Measurements from ENCODE around the gene FFAR1. TPM values are rescaled to one million over a fixed set of nuclear protein-coding genes. Genes with fewer than 3 reads are reported as not detected.

The FFAR1 gene
- total and polyA plus RNA-seq, 2 of the 8 experiments (the other 6 are each of a cell fraction or from before 2014, with no cell fraction given), result not detected

- H4K5ac ChIP-seq (ENCODE audit: insufficient read length, low read depth, low read length), result no peak overlapping the region
- no peak overlapping the region for H3K23ac ChIP-seq (ENCODE audit: insufficient read length)
- H2AFZ ChIP-seq (ENCODE audit: low read length), result no peak overlapping the region
- no peaks in the 10 kb centered on the region for H3K79me2 ChIP-seq (ENCODE audit: control insufficient read depth in 1 of 2, insufficient read depth in 2 of 2, low read length in 2 of 2)
- no peaks in the 10 kb centered on the region for H3K9me3 ChIP-seq (ENCODE audit: insufficient read depth in 2 of 2, low read depth in 1 of 2, low read length in 1 of 2)
- no peaks in the 10 kb centered on the region for H3K23me2 ChIP-seq (ENCODE audit: low read depth, low read length)
- H3K27ac ChIP-seq (ENCODE audit: low read depth, low read length), result no peak overlapping the region
- no peak overlapping the region for H4K8ac ChIP-seq (ENCODE audit: extremely low read depth, insufficient read depth, low read length)
- no peak overlapping the region for H2AK5ac ChIP-seq (ENCODE audit: low read depth, low read length)
- DNase-seq (ENCODE audit: low read depth in 1 of 2, low spot score in 2 of 2) (no peak), FAIRE-seq (no peak)
- H2BK12ac ChIP-seq (ENCODE audit: low read depth, low read length), result no peak overlapping the region
- H4K20me1 ChIP-seq (replicated peaks in 1 of 2; ENCODE audit: control insufficient read depth in 1 of 2, insufficient read depth in 2 of 2, low read length in 2 of 2), result no peaks in the 10 kb centered on the region
- H3K18ac ChIP-seq (ENCODE audit: extremely low read depth, low read length), result no peak overlapping the region
- ChIA-PET CTCF (ENCODE audit: partially characterized antibody) (interaction anchor here (0.6 to 3.3 kb wide), 10 partner anchors 8 to 283 kb away, joined by 3 to 20 read pairs (median 4); partner anchors contain the start of gene FFAR3), POLR2A (ENCODE audit: partially characterized antibody) (no interaction called here)
- no peaks in the 10 kb centered on the region; a peak in 1 of 7 replicates for H3K4me1 ChIP-seq (replicated peaks in 1 of 4; ENCODE audit: control insufficient read depth in 3 of 4, insufficient read depth in 4 of 4, low read length in 3 of 4)
- H3K14ac ChIP-seq (ENCODE audit: insufficient read length), result no peak overlapping the region
- H2BK20ac ChIP-seq (ENCODE audit: low read length), result no peak overlapping the region
- no peak overlapping the region for H2BK120ac ChIP-seq (replicated peaks; ENCODE audit: low read depth, low read length)
- H3K4me3 ChIP-seq (ENCODE audit: extremely low read depth in 1 of 4, insufficient read depth in 2 of 4, low read depth in 3 of 4, low read length in 4 of 4), result no peak overlapping the region
- no peak overlapping the region for H2BK5ac ChIP-seq (ENCODE audit: low read depth, low read length)
- no peak overlapping the region for H4K91ac ChIP-seq (replicated peaks; ENCODE audit: insufficient read length, low read length)
- 81% methylated on average over 4 of the region's 4 CpGs; no CpG with 5 or more reads in 1 of the 2 experiments for WGBS, 2 experiments (ENCODE audit: extremely low coverage in 1 of 2, insufficient coverage in 1 of 2, insufficient read length in 1 of 2, insufficient replicate concordance in 2 of 2, low coverage in 1 of 2, low lambda C conversion rate in 2 of 2, missing lambda C conversion rate in 1 of 2)
- no peaks in the 10 kb centered on the region for H3K79me1 ChIP-seq (ENCODE audit: low read depth, low read length)
- H3K4ac ChIP-seq (replicated peaks; ENCODE audit: insufficient read length, low read depth, low read length), result no peak overlapping the region
- no peak overlapping the region for H3K4me2 ChIP-seq (ENCODE audit: insufficient read depth in 1 of 2, low read depth in 2 of 2, low read length in 2 of 2)
- H2BK15ac ChIP-seq (ENCODE audit: low read length), result no peak overlapping the region
- H3K56ac ChIP-seq (replicated peaks; ENCODE audit: insufficient read length, low read depth, low read length), result no peak overlapping the region
- H3K27me3 ChIP-seq (replicated peaks in 1 of 4; ENCODE audit: control insufficient read depth in 3 of 4, extremely low read depth in 1 of 4, insufficient read depth in 3 of 4, low read length in 3 of 4), result no peaks in the 10 kb centered on the region
- no peaks in the 10 kb centered on the region for H3K36me3 ChIP-seq (ENCODE audit: control insufficient read depth in 2 of 4, insufficient read depth in 4 of 4, low read length in 3 of 4)
- H3K9ac ChIP-seq (replicated peaks in 1 of 4; ENCODE audit: extremely low read depth in 1 of 4, low read depth in 3 of 4, low read length in 3 of 4), result no peak overlapping the region
- TF ChIP-seq CREB1 (IDR thresholded peaks at IDR 0.05) (no peak), EZH2 (IDR thresholded peaks at IDR 0.05; ENCODE audit: low read depth, low read length, severe bottlenecking) (no peak), SP2 (IDR thresholded peaks at IDR 0.05; ENCODE audit: low read length) (no peak), TBP (IDR thresholded peaks at IDR 0.05; ENCODE audit: low read depth, low read length) (no peak), YY1 (IDR thresholded peaks at IDR 0.05; ENCODE audit: low read depth, low read length) (no peak), RXRA (IDR thresholded peaks at IDR 0.05; ENCODE audit: insufficient read depth, low read depth, low read length) (no peak), SP4 (IDR thresholded peaks at IDR 0.05; ENCODE audit: low read length) (no peak), RAD21 (IDR thresholded peaks at IDR 0.05 in 1 of 2, conservative IDR thresholded peaks at IDR 0.05 in 1 of 2; ENCODE audit: low read depth in 2 of 2, low read length in 2 of 2) (peak; percentile 35 to 39; a peak in 3 of 4 replicates), CTCF (IDR thresholded peaks at IDR 0.05; ENCODE audit: control extremely low read depth in 1 of 3, insufficient read depth in 1 of 3, low read depth in 1 of 3, low read length in 3 of 3) (peak; percentile 42 to 73 (median 71); a peak in 3 of 4 replicates)
- TF ChIP-seq, protein P1, sequence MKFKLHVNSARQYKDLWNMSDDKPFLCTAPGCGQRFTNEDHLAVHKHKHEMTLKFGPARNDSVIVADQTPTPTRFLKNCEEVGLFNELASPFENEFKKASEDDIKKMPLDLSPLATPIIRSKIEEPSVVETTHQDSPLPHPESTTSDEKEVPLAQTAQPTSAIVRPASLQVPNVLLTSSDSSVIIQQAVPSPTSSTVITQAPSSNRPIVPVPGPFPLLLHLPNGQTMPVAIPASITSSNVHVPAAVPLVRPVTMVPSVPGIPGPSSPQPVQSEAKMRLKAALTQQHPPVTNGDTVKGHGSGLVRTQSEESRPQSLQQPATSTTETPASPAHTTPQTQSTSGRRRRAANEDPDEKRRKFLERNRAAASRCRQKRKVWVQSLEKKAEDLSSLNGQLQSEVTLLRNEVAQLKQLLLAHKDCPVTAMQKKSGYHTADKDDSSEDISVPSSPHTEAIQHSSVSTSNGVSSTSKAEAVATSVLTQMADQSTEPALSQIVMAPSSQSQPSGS (IDR thresholded peaks at IDR 0.05; ENCODE audit: low read length), result no peak
Observed at GRCh38 chr19:35327642-35328041, 20.1 kb upstream of the FFAR1 start.
